ENCODE data around the gene C1QTNF5. TPM values are rescaled to one million over a fixed set of nuclear protein-coding genes. Genes with fewer than 3 reads are reported as not detected.
A peak's percentile ranks its signal among the peaks of the same experiment; 100 is the strongest.

The C1QTNF5 gene
- total RNA-seq, 6 experiments from 2014 or later = 8.2 to 16.1 (median 15.1) TPM

GRCh38 chr11:119335091-119335654, 5.5 kb downstream of the C1QTNF5 start:
- H3K9me3 Mint-ChIP-seq = no peaks in the 10 kb centered on the region
- peak overlapping the region; percentile 97 for H3K27ac Mint-ChIP-seq
- DNase-seq = no peak
- TF ChIP-seq CTCF (IDR thresholded peaks at IDR 0.05) = no peak
- H3K4me1 Mint-ChIP-seq (ENCODE audit: low read depth) = peaks cover 53% of the 10 kb centered on the region
- H3K4me3 Mint-ChIP-seq = peak overlapping the region; percentile 97
- peaks cover 21% of the 10 kb centered on the region; the same call in 1 of the 2 replicates for H3K36me3 Mint-ChIP-seq (ENCODE audit: low read depth)
- peaks cover 8% of the 10 kb centered on the region; the same call in 1 of the 2 replicates for H3K27me3 Mint-ChIP-seq (ENCODE audit: insufficient read depth)

- Mint-ChIP-seq H3K36me3 (ENCODE audit: low read depth) (peaks cover 21% of the 10 kb centered on the region; the same call in 1 of the 2 replicates), H3K9me3 (no peaks in the 10 kb centered on the region), H3K27me3 (ENCODE audit: insufficient read depth) (peaks cover 8% of the 10 kb centered on the region; the same call in 1 of the 2 replicates), H3K4me3 (peak within 1 kb of the TSS; percentile 97), H3K4me1 (ENCODE audit: low read depth) (peaks cover 52% of the 10 kb centered on the region), H3K27ac (peak within 1 kb of the TSS; percentile 97)
- peak; percentile 96 for DNase-seq
- TF ChIP-seq CTCF (IDR thresholded peaks at IDR 0.05) = no peak
Observed at GRCh38 chr11:119334174-119334930, 6.3 kb downstream of the C1QTNF5 start, which contains the start of gene RNF26. TSS of gene RNF26 (plus strand) at chr11:119334527. CDS start at chr11:119335123, 596 bp downstream.

DNA sequence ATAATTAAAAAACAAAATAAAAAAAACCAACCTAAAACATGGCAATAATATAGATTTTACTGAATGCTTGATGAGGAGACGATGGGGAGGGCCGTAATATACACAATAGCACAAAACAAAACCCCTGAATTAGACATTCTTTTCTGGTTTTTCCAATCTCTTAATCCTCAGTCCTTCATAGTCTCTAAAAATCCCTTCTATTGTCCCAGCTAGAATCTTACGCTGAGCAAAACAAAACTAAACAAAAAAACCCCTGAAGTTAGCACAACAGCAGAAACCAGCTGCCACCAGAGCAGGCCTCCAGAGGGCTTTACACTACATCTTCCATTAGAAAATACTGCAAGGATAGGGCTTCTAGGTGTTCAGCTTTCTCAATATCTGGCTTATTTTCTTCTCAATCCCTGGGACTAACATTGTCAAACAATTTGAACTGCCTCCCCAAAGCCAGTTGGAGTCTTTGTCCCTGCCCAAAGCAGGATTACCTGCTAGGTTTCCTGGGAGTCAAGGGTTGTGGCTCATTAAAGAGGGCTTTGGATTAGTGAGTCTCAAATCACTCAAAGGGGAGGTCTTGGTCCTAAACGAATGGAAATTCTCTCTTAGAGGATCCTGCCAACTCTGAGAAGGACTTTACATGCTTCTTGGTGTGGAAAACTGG, 8.4 kb downstream of the C1QTNF5 start:
- Mint-ChIP-seq H3K27me3 (ENCODE audit: insufficient read depth) (peaks cover 12% of the 10 kb centered on the region; the same call in 1 of the 2 replicates), H3K4me3 (no peak overlapping the region), H3K4me1 (ENCODE audit: low read depth) (peaks cover 31% of the 10 kb centered on the region), H3K9me3 (no peaks in the 10 kb centered on the region), H3K27ac (no peak overlapping the region), H3K36me3 (ENCODE audit: low read depth) (peaks cover 21% of the 10 kb centered on the region; the same call in 1 of the 2 replicates)
- DNase-seq = no peak
- TF ChIP-seq CTCF (IDR thresholded peaks at IDR 0.05) = no peak

DNA sequence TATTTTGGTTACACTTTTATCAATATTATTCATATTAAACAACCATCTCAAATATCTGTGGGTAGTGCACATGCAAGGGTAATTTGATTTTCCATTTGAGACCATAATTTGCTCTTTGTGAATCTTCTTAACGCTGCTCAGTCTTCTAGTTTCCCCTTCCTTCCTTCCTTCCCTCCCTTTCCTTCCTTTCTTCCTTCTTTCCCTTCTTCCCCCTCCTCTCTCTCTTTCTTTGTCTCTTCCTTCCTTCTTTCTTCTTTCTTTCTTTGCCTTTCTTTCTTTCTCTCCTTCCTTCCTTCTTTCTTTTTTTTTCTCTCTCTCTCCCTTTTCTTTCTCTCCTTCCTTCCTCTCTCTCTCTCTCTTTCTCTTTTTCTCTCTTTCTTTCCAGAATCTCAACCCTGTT, 10.4 kb downstream of the C1QTNF5 start:
- Mint-ChIP-seq H3K36me3 (ENCODE audit: low read depth) (0 out of 2 replicates have a peak, but pooled peaks cover 7% of the 10 kb centered on the region), H3K27ac (no peak overlapping the region), H3K9me3 (no peaks in the 10 kb centered on the region), H3K4me1 (ENCODE audit: low read depth) (peaks cover 11% of the 10 kb centered on the region), H3K4me3 (no peak overlapping the region), H3K27me3 (ENCODE audit: insufficient read depth) (peaks cover 12% of the 10 kb centered on the region; the same call in 1 of the 2 replicates)
- no peak for TF ChIP-seq CTCF (IDR thresholded peaks at IDR 0.05)
- DNase-seq = no peak

- Mint-ChIP-seq H3K4me1 (ENCODE audit: low read depth) (peaks cover 6% of the 10 kb centered on the region), H3K27ac (no peak overlapping the region), H3K4me3 (no peak overlapping the region), H3K36me3 (ENCODE audit: low read depth) (no peaks in the 10 kb centered on the region), H3K9me3 (no peaks in the 10 kb centered on the region), H3K27me3 (ENCODE audit: insufficient read depth) (peaks cover 12% of the 10 kb centered on the region; the same call in 1 of the 2 replicates)
- no peak for TF ChIP-seq CTCF (IDR thresholded peaks at IDR 0.05)
- no peak for DNase-seq
Observed at GRCh38 chr11:119329320-119329719, 11.4 kb downstream of the C1QTNF5 start.
